ENCODE results near the gene BABAM2.
"Not testable (repeated sequence)": the region's sequence is repeated elsewhere in the genome, so short reads cannot be mapped to it uniquely, and the experiment has no call there.

Gene BABAM2

GRCh38 chr2:28101123-28101522 lies 210.6 kb downstream of the BABAM2 start:
- in situ Hi-C loops (cut with MboI; ENCODE audit: low sequenced_read_pairs): no loop called here

- in situ Hi-C loops (cut with MboI; ENCODE audit: low sequenced_read_pairs): no loop called here
Measured at GRCh38 chr2:28101892-28102291, 211.4 kb downstream of the BABAM2 start.

- in situ Hi-C loops (cut with MboI; ENCODE audit: low sequenced_read_pairs): no loop called here
Measured at GRCh38 chr2:28102455-28102874, 211.9 kb downstream of the BABAM2 start.

GRCh38 chr2:28103611-28104010 lies 213.1 kb downstream of the BABAM2 start:
- in situ Hi-C loops (cut with MboI; ENCODE audit: low sequenced_read_pairs): no loop called here

- in situ Hi-C loops (cut with MboI; ENCODE audit: low sequenced_read_pairs): no loop called here
Measured at GRCh38 chr2:28108143-28108542, 217.6 kb downstream of the BABAM2 start.

GRCh38 chr2:28113771-28114170 lies 223.2 kb downstream of the BABAM2 start:
- in situ Hi-C loops (cut with MboI; ENCODE audit: low sequenced_read_pairs): not testable (repeated sequence)

GRCh38 chr2:28117104-28117596 lies 226.6 kb downstream of the BABAM2 start:
- in situ Hi-C loops (cut with MboI; ENCODE audit: low sequenced_read_pairs): no loop called here

- in situ Hi-C loops (cut with MboI; ENCODE audit: low sequenced_read_pairs): no loop called here
Measured at GRCh38 chr2:28119631-28120030, 229.1 kb downstream of the BABAM2 start.

GRCh38 chr2:28128281-28128950 lies 237.9 kb downstream of the BABAM2 start:
- in situ Hi-C loops (cut with MboI; ENCODE audit: low sequenced_read_pairs): no loop called here

GRCh38 chr2:28129955-28130695 lies 239.6 kb downstream of the BABAM2 start:
- in situ Hi-C loops (cut with MboI; ENCODE audit: low sequenced_read_pairs): no loop called here

- in situ Hi-C loops (cut with MboI; ENCODE audit: low sequenced_read_pairs): no loop called here
Measured at GRCh38 chr2:28133778-28134177, 243.2 kb downstream of the BABAM2 start.

- in situ Hi-C loops (cut with MboI; ENCODE audit: low sequenced_read_pairs): no loop called here
Measured at GRCh38 chr2:28134262-28134812, 243.8 kb downstream of the BABAM2 start.

- in situ Hi-C loops (cut with MboI; ENCODE audit: low sequenced_read_pairs): no loop called here
Measured at GRCh38 chr2:28134857-28135256, 244.3 kb downstream of the BABAM2 start.

GRCh38 chr2:28135324-28135723 lies 244.8 kb downstream of the BABAM2 start:
- in situ Hi-C loops (cut with MboI; ENCODE audit: low sequenced_read_pairs): no loop called here

GRCh38 chr2:28135799-28136198 lies 245.3 kb downstream of the BABAM2 start:
- in situ Hi-C loops (cut with MboI; ENCODE audit: low sequenced_read_pairs): no loop called here

- in situ Hi-C loops (cut with MboI; ENCODE audit: low sequenced_read_pairs): no loop called here
Measured at GRCh38 chr2:28136556-28136955, 246.0 kb downstream of the BABAM2 start.

GRCh38 chr2:28137221-28137620 lies 246.7 kb downstream of the BABAM2 start:
- in situ Hi-C loops (cut with MboI; ENCODE audit: low sequenced_read_pairs): no loop called here

- in situ Hi-C loops (cut with MboI; ENCODE audit: low sequenced_read_pairs): no loop called here
Measured at GRCh38 chr2:28142386-28142785, 251.9 kb downstream of the BABAM2 start.

GRCh38 chr2:28148000-28148399 lies 257.5 kb downstream of the BABAM2 start:
- in situ Hi-C loops (cut with MboI; ENCODE audit: low sequenced_read_pairs): no loop called here

GRCh38 chr2:28148566-28148965 lies 258.0 kb downstream of the BABAM2 start:
- in situ Hi-C loops (cut with MboI; ENCODE audit: low sequenced_read_pairs): no loop called here

- in situ Hi-C loops (cut with MboI; ENCODE audit: low sequenced_read_pairs): no loop called here
Measured at GRCh38 chr2:28150236-28150915, 259.8 kb downstream of the BABAM2 start.

Data from HL-60/S4 (cell line).